ENCODE measurements around the gene AP1M1.

The AP1M1 gene

DNA sequence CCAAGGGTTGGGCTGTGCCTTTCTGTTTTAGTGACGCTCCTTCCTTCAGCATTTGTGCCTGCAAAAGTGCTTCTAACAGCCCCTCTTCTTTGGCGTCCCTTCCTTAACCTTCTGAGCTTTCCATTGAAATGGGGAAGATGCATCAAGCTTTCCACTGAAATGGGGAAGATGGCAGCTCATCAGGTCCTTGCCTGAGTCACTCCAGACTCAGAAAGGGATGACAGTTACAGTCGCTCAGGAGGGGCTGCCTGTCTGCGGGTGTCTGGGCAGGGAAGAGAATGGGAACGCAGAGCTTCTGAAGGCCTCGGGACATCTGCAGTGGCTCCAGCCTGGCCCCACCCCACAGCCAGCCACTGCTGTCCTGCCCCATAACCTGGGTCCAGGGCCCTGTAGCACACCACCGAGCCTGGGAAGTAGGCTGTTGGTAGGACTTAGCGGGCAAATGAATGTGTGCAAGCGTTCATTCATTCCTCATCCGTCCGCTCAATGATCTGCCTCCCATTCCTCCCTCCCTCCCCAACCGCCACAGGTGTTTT lies 9.8 kb downstream of the AP1M1 start:
- ATAC-seq (replicated peaks): no peak
- no peak overlapping the region for H3K27ac Mint-ChIP-seq
- peaks cover 24 to 29% of the 10 kb centered on the region in 2 donors for H3K4me1 Mint-ChIP-seq
- H3K4me3 Mint-ChIP-seq: no peak overlapping the region
- no peak for DNase-seq
- H3K27me3 Mint-ChIP-seq: no peaks in the 10 kb centered on the region
- peaks cover 64 to 88% of the 10 kb centered on the region in 2 donors for H3K36me3 Mint-ChIP-seq
- no peaks in the 10 kb centered on the region for H3K9me3 Mint-ChIP-seq

DNA sequence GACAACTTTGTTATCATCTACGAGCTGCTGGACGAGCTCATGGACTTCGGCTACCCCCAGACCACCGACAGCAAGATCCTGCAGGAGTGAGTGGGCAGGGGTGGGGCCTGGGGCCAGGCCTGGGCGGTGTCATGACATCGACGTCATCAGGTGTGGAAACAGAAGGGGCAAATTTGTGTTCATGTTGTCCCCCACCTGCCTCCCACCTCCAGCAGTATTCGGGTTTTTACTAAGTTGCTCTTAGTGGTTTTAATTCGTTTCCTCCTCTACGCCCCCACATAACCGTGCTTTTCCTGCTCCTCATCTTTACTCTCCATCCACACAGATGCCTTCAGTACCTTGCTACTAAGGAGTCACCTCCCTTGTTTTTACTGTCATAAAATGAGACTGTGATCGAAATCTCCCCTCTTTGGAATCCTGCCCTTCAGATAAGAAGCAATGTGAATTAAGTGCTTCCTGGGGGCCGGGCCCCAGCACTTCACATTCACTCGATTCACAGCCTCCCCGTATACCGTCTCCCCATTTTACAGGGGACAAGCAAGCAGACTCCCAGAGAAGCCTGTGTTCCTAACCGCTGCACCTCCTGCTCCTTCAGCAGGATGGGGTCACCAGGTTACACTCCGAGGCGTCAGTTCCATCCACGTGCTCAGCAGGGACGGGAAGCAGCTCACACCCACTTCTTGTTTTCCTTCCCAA lies 10.5 kb downstream of the AP1M1 start:
- ATAC-seq (replicated peaks) (no peak), DNase-seq (no peak)
- peaks cover 21 to 29% of the 10 kb centered on the region in 2 donors for H3K4me1 Mint-ChIP-seq
- peaks cover 64 to 88% of the 10 kb centered on the region in 2 donors for H3K36me3 Mint-ChIP-seq
- no peak overlapping the region for H3K4me3 Mint-ChIP-seq
- H3K27ac Mint-ChIP-seq: peak overlapping the region; percentile 53
- H3K9me3 Mint-ChIP-seq: no peaks in the 10 kb centered on the region
- no peaks in the 10 kb centered on the region for H3K27me3 Mint-ChIP-seq

DNA sequence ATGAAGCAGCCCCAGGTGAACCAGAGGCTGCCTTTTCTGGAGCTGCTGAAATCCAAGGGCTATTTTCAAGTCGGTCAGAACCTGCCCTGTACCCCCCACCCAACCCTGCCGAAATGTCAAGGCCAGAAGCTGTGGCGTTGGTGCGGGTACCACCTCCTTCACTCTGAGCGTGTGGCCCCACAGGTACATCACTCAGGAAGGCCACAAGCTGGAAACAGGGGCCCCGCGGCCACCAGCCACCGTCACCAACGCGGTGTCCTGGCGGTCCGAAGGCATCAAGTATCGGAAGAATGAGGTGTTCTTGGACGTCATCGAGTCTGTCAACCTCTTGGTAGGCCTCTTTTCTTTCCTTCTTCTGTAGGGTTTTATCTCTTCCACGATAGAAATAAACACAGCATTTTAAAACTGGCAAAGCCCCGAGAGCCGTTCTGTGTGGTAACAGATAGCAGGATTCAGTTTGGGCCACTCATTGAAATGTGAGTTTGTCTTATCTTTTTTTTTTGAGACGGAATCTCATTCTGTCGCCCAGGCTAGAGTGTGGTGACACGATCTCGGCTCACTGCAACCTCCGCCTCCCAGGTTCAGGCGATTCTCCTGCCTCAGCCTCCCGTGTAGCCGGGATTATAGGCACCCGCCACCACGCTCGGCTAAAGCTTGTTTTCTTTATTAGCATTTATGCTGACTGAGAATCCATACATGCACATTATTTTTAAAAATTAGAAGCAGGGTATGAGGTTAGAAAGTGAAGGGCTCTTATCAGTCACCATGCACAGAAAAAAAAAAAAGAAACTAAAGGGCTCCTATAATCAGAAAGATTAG lies 11.3 kb downstream of the AP1M1 start:
- Mint-ChIP-seq H3K36me3 (peaks cover 61 to 86% of the 10 kb centered on the region in 2 donors), H3K9me3 (no peaks in the 10 kb centered on the region)

DNA sequence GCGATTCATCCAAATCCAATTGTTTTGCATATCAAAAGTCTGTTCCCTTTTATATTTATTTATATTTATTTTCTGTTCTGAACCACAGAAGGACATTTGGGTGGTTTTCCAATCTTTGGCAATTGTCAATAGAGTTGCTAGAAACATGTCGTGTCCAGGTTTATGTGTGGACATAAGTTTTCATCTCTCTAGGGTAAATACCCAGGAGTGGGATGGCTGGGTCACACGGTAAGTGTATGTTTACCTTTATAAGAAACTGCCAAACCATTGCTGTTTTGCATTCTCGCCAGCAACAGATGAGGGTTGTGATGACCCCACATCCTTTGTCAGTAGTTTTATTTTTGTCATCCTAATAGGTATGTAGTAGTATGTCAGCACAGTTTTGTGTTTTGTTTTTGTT lies 12.5 kb downstream of the AP1M1 start:
- DNase-seq (no peak), ATAC-seq (replicated peaks) (no peak)
- H3K4me1 Mint-ChIP-seq: peaks cover 17 to 23% of the 10 kb centered on the region in 2 donors
- H3K27ac Mint-ChIP-seq: no peak overlapping the region
- no peaks in the 10 kb centered on the region for H3K27me3 Mint-ChIP-seq
- peaks cover 59 to 83% of the 10 kb centered on the region in 2 donors for H3K36me3 Mint-ChIP-seq
- H3K9me3 Mint-ChIP-seq: no peaks in the 10 kb centered on the region
- no peak overlapping the region for H3K4me3 Mint-ChIP-seq

More for the DNA sequence above, 11.3 kb downstream of the AP1M1 start:
- ATAC-seq (replicated peaks) (no peak), DNase-seq (no peak)
- H3K4me3 Mint-ChIP-seq: no peak overlapping the region
- H3K27ac Mint-ChIP-seq: no peak overlapping the region
- H3K27me3 Mint-ChIP-seq: no peaks in the 10 kb centered on the region
- H3K4me1 Mint-ChIP-seq: peaks cover 17 to 24% of the 10 kb centered on the region in 2 donors

DNA sequence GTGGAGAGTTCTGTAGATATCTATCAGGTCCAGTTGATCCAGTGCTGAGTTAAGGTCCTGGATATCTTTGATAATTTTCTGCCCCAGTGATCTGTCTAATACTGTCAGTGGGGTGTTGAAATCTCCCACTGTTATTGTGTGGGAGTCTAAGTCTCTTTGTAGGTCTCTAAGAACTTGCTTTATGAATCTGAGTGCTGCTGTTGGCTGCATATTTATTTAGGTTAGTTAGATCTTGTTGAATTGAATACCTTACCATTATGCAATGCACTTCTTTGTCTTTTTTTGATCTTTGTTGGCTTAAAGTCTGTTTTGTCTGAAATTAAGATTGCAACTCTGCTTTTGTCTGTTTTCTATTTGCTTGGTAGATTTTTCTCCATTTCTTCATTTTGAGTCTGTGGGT lies 15.4 kb downstream of the AP1M1 start:
- Mint-ChIP-seq H3K4me1 (peaks cover 29 to 41% of the 10 kb centered on the region in 2 donors), H3K9me3 (no peaks in the 10 kb centered on the region), H3K4me3 (no peak overlapping the region), H3K36me3 (peaks cover 63 to 85% of the 10 kb centered on the region in 2 donors), H3K27ac (no peak overlapping the region), H3K27me3 (no peaks in the 10 kb centered on the region)
- DNase-seq (no peak), ATAC-seq (replicated peaks) (no peak)

DNA sequence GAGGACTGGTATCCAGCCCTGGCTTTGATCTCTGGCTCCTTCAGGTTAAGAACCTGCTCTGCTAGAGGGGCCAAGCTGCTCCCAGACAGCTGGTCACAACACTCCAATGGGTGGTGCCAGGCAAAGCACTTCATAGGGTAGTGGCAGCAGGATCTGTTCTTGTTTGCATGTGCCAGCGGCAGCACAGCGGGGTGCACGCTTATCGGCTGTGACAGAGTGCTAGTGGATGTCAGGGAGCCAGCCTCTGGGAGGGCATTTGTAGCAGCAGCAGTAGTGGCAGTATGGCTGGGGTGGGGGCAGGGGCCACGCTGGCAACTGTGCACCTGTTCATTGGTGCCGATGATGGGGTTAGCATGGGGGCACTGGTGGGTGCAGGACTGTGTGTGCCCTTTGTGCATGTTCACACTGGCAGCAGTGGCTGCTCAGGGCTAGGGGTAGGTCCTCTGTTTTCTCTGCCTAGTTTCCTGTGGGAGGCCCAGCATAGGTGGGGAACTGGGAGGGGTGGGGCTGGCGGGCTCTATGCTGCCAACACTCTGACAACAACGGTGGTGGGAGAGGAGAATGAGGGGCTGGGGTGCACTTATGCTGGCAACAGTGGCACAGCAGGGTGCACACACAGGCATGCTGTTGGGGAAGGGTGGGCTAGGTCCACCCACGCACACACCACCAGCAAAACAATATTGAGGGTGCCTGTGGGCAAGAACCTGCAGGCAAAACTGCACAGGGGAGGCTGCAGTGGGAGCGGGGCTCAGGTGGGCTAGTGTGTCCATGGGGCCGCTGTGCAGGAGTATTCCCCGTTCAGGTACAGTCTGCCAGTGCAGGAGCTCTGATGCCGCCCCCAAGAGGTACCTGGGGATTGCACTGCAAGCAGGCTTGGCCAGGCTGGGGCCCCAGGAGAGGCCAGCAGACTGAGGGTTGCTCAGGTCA lies 19.3 kb downstream of the AP1M1 start:
- peaks cover 34 to 47% of the 10 kb centered on the region in 2 donors for H3K4me1 Mint-ChIP-seq
- H3K36me3 Mint-ChIP-seq: peaks cover 64 to 83% of the 10 kb centered on the region in 2 donors
- ATAC-seq (replicated peaks) (no peak), DNase-seq (no peak)
- H3K27ac Mint-ChIP-seq: no peak overlapping the region
- peak overlapping the region in 1 of 2 donors; percentile 33 for H3K4me3 Mint-ChIP-seq
- H3K27me3 Mint-ChIP-seq: no peaks in the 10 kb centered on the region
- peaks cover 9 to 10% of the 10 kb centered on the region in 2 donors for H3K9me3 Mint-ChIP-seq

DNA sequence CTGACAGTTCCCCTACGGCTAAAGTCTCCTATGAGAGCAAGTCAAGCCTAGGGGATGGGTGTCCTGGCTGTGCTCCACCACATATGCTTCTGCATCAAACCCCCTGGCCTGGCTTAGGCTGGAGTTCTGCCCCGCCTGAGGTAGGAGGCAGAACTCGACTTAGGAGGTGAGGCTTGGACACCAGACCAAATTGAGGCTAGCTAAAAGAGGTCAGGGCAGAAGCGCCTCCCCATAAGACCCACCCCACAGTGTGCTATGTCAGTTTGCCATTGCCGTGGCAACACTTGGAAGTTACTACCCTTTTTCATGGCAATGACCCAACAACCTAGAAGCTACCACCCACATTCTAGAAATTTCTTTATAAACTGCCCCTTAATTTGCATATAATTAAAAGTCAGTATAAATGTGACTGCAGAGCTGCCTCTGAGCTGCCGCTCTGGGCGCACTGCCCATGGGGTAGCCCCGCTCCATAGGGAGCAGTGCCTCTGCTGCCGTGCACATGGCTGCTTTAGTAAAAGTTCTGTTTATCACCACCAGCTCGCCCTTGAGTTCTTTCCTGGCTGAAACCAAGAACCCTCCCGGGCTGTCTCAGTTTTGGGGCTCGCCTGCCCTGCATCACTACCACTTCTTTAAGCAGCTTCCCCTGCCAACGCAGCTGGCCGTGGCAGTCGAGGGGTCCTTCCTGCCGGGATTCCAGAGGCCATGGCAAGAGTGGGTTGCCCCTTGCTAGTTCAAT lies 20.2 kb downstream of the AP1M1 start:
- Mint-ChIP-seq H3K27me3 (no peaks in the 10 kb centered on the region), H3K27ac (no peak overlapping the region), H3K36me3 (peaks cover 62 to 83% of the 10 kb centered on the region in 2 donors), H3K4me1 (peaks cover 26 to 38% of the 10 kb centered on the region in 2 donors), H3K4me3 (no peak overlapping the region), H3K9me3 (peaks cover 11 to 13% of the 10 kb centered on the region in 2 donors)
- DNase-seq (no peak), ATAC-seq (replicated peaks) (peak in 1 of 2 donors; percentile 10)

DNA sequence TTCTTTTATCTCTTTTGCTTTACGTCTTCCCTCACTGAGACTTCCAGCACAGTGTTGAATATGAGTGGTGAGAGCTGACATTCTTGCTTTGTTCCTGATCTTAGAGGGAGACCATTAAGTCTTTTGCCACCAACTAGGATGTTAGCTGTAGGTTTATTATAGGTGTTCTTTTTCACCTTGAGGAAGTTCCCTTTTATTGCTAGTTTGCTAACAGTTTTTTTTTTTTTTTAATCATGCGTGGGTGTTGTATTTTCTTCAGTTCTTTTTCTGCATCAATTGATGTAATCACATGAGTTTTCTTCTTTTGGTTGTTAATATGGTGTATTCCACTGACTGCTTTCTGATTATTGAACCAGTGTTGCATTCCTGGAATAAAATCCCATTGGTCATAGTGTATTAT lies 21.1 kb downstream of the AP1M1 start:
- H3K36me3 Mint-ChIP-seq: peaks cover 64 to 83% of the 10 kb centered on the region in 2 donors
- ATAC-seq (replicated peaks) (peak; percentile 25 to 38), DNase-seq (no peak)
- H3K4me3 Mint-ChIP-seq: peak overlapping the region in 1 of 2 donors; percentile 22
- peak overlapping the region; percentile 60 for H3K27ac Mint-ChIP-seq
- peaks cover 11 to 13% of the 10 kb centered on the region in 2 donors for H3K9me3 Mint-ChIP-seq
- H3K27me3 Mint-ChIP-seq: no peaks in the 10 kb centered on the region
- peaks cover 25 to 32% of the 10 kb centered on the region in 2 donors for H3K4me1 Mint-ChIP-seq

DNA sequence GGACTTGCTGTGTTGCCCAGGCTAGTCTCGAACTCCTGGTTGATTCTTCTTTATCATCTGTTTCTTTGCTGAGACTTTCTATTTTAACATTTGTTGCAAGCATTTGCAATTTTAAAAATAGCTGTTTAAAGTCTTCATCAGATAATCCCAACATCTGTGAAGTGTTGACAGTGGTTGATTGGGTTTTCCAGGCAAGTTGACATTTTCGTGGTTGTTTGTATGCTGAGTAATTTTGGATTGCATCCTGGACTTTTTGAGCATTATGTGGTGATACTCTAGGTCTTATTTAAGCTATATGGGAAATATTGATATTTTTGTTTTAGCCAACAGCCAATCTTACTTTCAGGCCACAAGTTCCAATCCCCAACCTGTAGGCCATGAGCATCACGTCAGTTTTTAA lies 25.1 kb downstream of the AP1M1 start:
- Mint-ChIP-seq H3K27me3 (no peaks in the 10 kb centered on the region), H3K27ac (peak overlapping the region; percentile 69), H3K9me3 (peaks cover 11 to 13% of the 10 kb centered on the region in 2 donors), H3K4me1 (peaks cover 15% of the 10 kb centered on the region in 2 donors), H3K4me3 (no peak overlapping the region), H3K36me3 (peaks cover 64 to 72% of the 10 kb centered on the region in 2 donors)
- DNase-seq: no peak
- no peak for ATAC-seq (replicated peaks)

DNA sequence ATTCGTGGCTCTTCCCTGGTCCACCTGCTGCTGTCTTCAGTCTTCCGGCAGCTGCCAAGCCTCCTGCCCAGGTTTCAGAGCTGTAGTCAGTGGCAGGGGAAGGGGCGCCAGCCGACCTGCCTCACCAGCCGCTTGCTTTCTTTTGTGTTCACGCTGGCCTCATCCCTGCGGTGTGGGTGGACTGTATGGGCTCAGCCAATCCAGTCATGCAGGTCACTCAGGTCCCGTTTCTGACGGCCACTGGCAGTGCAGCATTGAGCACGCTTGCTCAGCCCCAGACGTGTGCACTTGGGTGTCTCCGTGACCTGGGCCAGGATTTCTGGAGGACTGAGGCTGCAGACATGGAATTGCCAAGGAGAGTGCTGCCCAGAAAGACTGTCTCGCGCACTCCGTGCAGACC lies 26.0 kb downstream of the AP1M1 start:
- Mint-ChIP-seq H3K4me3 (no peak overlapping the region), H3K4me1 (peaks cover 5 to 8% of the 10 kb centered on the region in 2 donors), H3K27ac (no peak overlapping the region), H3K36me3 (peaks cover 66 to 72% of the 10 kb centered on the region in 2 donors), H3K9me3 (peaks cover 10 to 12% of the 10 kb centered on the region in 2 donors), H3K27me3 (no peaks in the 10 kb centered on the region)
- no peak for ATAC-seq (replicated peaks)
- DNase-seq: no peak

DNA sequence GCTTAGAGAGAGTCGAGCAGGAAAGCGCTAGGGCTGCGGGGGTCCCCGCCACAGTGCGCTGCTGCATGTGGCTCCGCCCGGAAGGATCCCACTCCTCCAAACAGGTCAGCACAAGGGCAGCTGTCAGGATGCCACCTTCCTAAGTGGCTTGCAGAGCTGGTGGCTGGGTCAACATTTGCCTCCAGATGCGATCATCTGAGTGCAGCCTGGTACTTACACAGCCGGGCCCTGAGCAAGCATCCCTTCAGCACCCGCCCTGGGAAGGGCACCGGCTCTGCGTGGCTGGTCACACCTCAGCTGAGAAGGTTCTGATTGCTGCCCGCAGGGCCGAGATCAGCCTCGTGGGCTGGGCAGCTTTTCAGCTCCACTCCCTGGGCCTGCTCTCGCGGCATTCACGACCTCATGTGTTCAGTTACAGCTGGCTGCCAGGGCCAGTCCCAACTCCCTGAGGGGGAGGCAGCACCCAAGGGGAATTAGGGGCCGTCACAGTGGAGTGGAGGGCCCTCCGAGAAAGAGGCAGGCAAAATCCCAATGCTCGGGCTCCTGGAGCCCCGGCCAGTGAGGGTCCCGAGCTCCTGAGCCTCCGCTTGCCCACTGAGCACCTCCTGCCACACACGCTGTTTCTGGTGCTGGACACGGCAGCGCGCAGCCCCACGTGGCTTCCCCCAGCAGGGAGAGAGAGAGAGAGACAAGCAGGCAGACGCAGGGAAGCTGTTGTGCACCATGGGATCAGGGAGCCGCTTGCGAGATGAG lies 26.8 kb downstream of the AP1M1 start:
- ATAC-seq (replicated peaks): no peak
- H3K36me3 Mint-ChIP-seq: peaks cover 64 to 73% of the 10 kb centered on the region in 2 donors
- H3K27ac Mint-ChIP-seq: no peak overlapping the region
- peaks cover 5 to 7% of the 10 kb centered on the region in 2 donors for H3K4me1 Mint-ChIP-seq
- H3K27me3 Mint-ChIP-seq: no peaks in the 10 kb centered on the region
- no peak overlapping the region for H3K4me3 Mint-ChIP-seq
- DNase-seq: no peak
- H3K9me3 Mint-ChIP-seq: peaks cover 7 to 8% of the 10 kb centered on the region in 2 donors

DNA sequence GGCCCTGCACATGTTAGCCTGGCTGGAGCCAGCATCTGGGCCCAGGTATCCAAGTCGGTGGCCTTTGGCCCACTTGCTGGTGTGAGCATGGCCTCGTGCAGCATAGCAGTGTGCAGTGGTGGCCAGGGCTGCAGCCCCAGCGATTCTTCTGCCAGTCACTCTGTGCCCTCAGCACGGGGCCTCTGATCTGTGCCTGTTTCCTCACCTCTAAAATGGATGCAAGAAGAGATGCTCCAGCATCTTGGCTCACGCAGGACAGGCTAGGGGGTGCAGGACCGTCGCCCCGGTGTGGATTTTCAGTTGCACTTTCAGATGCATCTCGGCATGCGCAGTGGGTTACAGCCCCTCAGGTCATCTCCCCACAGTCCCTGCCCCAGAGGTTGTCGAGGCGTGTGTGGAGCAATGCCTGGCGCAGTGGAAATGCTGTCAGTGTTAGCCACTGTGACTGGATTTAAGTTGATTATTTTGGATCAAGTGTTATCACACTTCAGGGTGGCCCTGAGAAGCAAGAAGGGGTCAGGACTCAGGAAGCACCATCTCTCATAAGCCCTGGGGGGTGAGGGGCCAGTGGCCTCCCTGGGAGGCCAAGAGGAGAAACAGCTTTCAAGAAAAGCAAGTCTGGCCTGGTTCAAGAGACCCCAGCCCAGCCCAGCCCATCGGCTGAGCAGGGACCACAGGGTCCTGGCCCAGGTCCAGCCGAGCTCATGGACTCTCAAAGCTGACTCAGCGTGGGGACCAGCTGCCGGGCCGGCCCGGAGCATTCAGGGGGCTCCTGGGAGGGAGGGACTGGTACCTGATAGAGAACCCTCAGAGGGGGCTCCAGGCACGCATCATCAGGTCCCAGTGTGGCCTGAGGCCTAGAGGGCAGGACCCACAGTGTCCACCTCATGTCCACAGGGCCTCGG lies 27.8 kb downstream of the AP1M1 start:
- peaks cover 61 to 68% of the 10 kb centered on the region in 2 donors for H3K36me3 Mint-ChIP-seq
- ATAC-seq (replicated peaks) (no peak), DNase-seq (no peak)
- H3K27ac Mint-ChIP-seq: peak overlapping the region; percentile 65
- H3K4me1 Mint-ChIP-seq: peaks cover 9 to 11% of the 10 kb centered on the region in 2 donors
- no peaks in the 10 kb centered on the region for H3K27me3 Mint-ChIP-seq
- H3K9me3 Mint-ChIP-seq: peaks cover 4 to 8% of the 10 kb centered on the region in 2 donors
- H3K4me3 Mint-ChIP-seq: no peak overlapping the region
